Mesothelial cell of epicardium (in vitro differentiated cells): ENCODE data around the gene MTFP1. TPM values are rescaled to one million over a fixed set of nuclear protein-coding genes. Genes with fewer than 3 reads are reported as not detected.
A peak's percentile ranks its signal among the peaks of the same experiment; 100 is the strongest.
"Not testable (repeated sequence)": the region's sequence is repeated elsewhere in the genome, so short reads cannot be mapped to it uniquely, and the experiment has no call there.

Experiments used
- DNase-seq, 2 experiments: peaks; one replicate each; pipeline ENCODE4 v3.0.0; 2021; ENCODE audit warnings: low spot score in 2 of 2; ENCODE audit not compliant: unreplicated experiment in 2 of 2
- H3K27ac Mint-ChIP-seq: 2 replicates; pipeline ENCODE4 v1.8.0; 2021; ENCODE audit warnings: mixed read lengths
- H3K27me3 Mint-ChIP-seq: 2 replicates; pipeline ENCODE4 v1.8.0; 2021; ENCODE audit warnings: low read depth, mixed read lengths
- H3K36me3 Mint-ChIP-seq: 2 replicates; pipeline ENCODE4 v1.8.0; 2021; ENCODE audit warnings: mixed read lengths
- H3K4me1 Mint-ChIP-seq: 2 replicates; pipeline ENCODE4 v1.8.0; 2021; ENCODE audit warnings: mixed read lengths
- H3K4me3 Mint-ChIP-seq: 2 replicates; pipeline ENCODE4 v1.8.0; 2021; ENCODE audit warnings: mild to moderate bottlenecking, moderate library complexity, mixed read lengths
- H3K9me3 Mint-ChIP-seq: 2 replicates; pipeline ENCODE4 v1.8.0; 2021; ENCODE audit warnings: mixed read lengths
- total RNA-seq: library from RNA; stranded (reverse); gene quantifications from 3 replicates; pipeline ENCODE4 v1.2.1, GENCODE V29; 2021
- TF ChIP-seq, protein P1 (sequence below): fragments of 200-600 bp; sonication (generic); IDR thresholded peaks from one replicate; pipeline ENCODE4 v1.5.0; 2021; ENCODE audit warnings: antibody characterized with exemption; ENCODE audit not compliant: unreplicated experiment

MTFP1 gene
- total RNA-seq, 1 donor from 2014 or later: 8.2 TPM

DNA sequence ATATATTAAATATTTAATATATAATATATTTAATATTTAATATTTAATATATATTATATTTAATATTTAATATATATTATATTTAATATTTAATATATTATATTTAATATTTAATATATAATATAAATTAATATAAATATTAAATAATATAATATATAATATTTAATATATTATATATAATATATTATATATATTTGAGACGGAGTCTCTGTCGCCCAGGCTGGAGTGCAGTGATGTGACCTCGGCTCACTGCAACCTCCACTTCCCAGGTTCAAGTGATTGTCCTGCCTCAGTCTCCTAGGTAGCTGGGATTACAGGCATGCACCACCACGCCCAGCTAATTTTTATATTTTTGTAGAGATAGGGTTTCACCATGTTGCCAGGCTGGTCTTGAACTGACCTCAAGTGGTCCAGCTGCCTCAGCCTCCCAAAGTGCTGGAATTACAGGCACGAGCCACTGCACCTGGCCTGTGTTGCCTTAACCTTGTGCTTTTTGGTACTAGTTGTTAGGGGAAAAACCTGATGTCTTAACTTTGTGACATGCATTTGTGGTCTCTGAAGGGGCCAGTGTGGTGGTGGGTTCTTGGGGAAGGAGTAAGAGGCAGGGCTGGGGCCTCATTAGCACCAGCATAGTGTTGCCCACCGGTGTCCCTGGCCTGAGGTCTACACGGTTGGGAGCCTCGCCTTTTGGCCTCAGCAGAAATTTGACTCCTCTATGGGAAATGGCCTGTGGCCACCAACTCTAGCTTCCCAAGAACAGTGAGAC lies 29.7 kb downstream of the MTFP1 start:
- no peaks in the 10 kb centered on the region for H3K9me3 Mint-ChIP-seq
- H3K36me3 Mint-ChIP-seq: no peaks in the 10 kb centered on the region
- H3K4me1 Mint-ChIP-seq: peaks cover 4% of the 10 kb centered on the region
- no peak overlapping the region for H3K27ac Mint-ChIP-seq
- H3K4me3 Mint-ChIP-seq: no peak overlapping the region
- peaks cover 22% of the 10 kb centered on the region for H3K27me3 Mint-ChIP-seq
- TF ChIP-seq, protein P1, sequence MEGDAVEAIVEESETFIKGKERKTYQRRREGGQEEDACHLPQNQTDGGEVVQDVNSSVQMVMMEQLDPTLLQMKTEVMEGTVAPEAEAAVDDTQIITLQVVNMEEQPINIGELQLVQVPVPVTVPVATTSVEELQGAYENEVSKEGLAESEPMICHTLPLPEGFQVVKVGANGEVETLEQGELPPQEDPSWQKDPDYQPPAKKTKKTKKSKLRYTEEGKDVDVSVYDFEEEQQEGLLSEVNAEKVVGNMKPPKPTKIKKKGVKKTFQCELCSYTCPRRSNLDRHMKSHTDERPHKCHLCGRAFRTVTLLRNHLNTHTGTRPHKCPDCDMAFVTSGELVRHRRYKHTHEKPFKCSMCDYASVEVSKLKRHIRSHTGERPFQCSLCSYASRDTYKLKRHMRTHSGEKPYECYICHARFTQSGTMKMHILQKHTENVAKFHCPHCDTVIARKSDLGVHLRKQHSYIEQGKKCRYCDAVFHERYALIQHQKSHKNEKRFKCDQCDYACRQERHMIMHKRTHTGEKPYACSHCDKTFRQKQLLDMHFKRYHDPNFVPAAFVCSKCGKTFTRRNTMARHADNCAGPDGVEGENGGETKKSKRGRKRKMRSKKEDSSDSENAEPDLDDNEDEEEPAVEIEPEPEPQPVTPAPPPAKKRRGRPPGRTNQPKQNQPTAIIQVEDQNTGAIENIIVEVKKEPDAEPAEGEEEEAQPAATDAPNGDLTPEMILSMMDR: no peak
- no peak for DNase-seq

DNA sequence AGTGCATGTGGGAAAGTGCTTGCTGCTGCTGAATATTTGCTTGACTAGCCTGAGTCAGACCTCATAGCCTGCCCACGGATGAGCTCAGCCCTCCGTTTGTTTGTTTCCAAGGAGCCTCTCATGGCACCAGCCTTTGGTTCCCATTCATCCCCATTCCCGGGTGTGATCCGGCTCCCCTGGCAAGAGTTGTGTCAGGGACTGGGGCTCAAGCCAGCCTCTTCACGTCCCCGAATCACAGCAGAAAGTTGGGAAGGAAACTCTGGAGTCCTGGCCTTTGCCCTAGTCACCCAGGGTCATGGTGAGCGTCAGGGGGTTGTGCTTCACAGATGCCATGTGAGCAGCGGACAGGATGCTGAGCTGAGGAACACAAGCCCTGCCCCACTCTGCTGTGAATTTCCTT lies 32.4 kb downstream of the MTFP1 start:
- TF ChIP-seq, protein P1: no peak
- Mint-ChIP-seq H3K9me3 (no peaks in the 10 kb centered on the region), H3K27ac (no peak overlapping the region), H3K4me1 (no peaks in the 10 kb centered on the region), H3K4me3 (no peak overlapping the region), H3K27me3 (peaks cover 21% of the 10 kb centered on the region), H3K36me3 (no peaks in the 10 kb centered on the region)
- no peak for DNase-seq

DNA sequence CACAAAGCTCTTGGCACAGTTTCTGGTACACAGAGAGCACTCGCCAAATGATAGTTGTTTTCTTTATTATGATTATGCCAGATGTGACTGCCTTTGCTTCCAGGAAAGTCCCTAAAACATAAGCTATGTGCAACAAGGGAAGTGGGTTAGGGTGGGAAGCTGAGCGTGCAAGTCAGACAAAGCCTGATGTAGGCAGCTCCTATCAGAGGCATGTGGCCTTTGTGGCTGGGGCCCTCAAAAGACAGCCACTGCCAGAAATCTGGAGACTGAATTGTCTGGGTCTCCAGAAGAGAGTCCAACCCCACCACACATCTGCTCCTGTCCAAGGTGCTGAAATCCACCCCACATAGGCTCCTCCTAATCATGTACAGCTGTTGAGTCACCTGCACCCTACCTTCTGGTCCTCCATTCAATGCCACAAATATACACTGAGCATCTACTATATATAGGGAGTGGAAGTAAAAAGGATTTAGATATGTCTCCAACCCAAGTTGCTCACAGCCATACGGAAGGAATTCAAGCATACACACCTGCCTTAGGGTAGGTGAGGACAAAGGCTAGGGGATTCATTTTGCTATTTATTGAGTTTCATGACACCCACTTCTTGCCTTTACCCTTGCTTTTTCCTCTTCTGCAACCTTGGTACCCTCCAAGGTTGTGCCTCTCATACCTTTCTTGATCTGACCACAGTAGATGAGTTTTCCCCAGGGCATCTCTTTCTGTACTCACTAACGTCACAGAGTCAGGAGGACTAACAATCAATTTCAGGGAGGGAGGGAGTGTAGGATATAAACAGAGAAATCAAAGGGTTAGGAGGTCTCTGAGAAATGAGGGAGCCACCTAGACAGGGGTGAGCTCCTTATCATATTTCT lies 33.8 kb downstream of the MTFP1 start:
- H3K9me3 Mint-ChIP-seq: no peaks in the 10 kb centered on the region
- H3K4me3 Mint-ChIP-seq: no peak overlapping the region
- peaks cover 20% of the 10 kb centered on the region for H3K27me3 Mint-ChIP-seq
- H3K4me1 Mint-ChIP-seq: no peaks in the 10 kb centered on the region
- peak in 1 of 2 experiments; percentile 51 for DNase-seq
- no peak overlapping the region for H3K27ac Mint-ChIP-seq
- H3K36me3 Mint-ChIP-seq: no peaks in the 10 kb centered on the region
- TF ChIP-seq, protein P1: no peak

DNA sequence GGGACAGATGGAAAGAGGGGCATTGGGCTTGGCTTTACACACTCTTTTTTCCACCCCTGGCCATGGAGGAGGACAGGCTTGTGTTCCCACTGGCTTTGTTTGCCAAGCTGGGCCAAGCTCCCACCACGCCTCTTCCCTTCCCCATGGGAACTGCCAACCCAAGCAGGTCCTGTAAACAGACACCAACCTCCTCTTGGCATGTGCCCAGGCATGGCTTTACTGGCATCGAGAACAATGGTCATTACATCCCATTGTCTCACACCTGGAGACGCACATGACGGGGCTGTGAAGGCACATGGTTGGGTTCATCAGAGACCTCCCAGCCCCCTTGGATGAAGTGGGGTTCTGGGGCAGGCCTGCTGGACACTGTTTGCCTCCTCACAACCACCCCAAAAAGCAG lies 34.6 kb downstream of the MTFP1 start:
- H3K27me3 Mint-ChIP-seq: peaks cover 26% of the 10 kb centered on the region
- no peaks in the 10 kb centered on the region for H3K4me1 Mint-ChIP-seq
- TF ChIP-seq, protein P1: no peak
- no peaks in the 10 kb centered on the region for H3K36me3 Mint-ChIP-seq
- DNase-seq: no peak
- no peak overlapping the region for H3K27ac Mint-ChIP-seq
- H3K9me3 Mint-ChIP-seq: no peaks in the 10 kb centered on the region
- H3K4me3 Mint-ChIP-seq: no peak overlapping the region

GRCh38 chr22:30460555-30460954 lies 35.0 kb downstream of the MTFP1 start:
- not testable (repeated sequence) for H3K36me3 Mint-ChIP-seq, DNase-seq, H3K4me3 Mint-ChIP-seq, H3K4me1 Mint-ChIP-seq, H3K27ac Mint-ChIP-seq, H3K9me3 Mint-ChIP-seq
- peaks cover 30% of the 10 kb centered on the region for H3K27me3 Mint-ChIP-seq

- no peak for DNase-seq
- Mint-ChIP-seq H3K27me3 (peaks cover 66% of the 10 kb centered on the region), H3K4me3 (no peak overlapping the region), H3K27ac (no peak overlapping the region), H3K4me1 (no peaks in the 10 kb centered on the region), H3K9me3 (no peaks in the 10 kb centered on the region), H3K36me3 (no peaks in the 10 kb centered on the region)
- TF ChIP-seq, protein P1: no peak
Observed at GRCh38 chr22:30469165-30469564, 43.6 kb downstream of the MTFP1 start.
